Putamen (tissue), 1 donor: ENCODE measurements around the gene FMNL2.

Experiments
- DNase-seq: peaks from one replicate; pipeline ENCODE4 v3.0.0-alpha.2; 2016; ENCODE audit warnings: low spot score

FMNL2 gene

GRCh38 chr2:152617456-152618192, 282.6 kb downstream of the FMNL2 start:
- DNase-seq = no peak

- no peak for DNase-seq
Observed at GRCh38 chr2:152618193-152618564, 283.2 kb downstream of the FMNL2 start.

- no peak for DNase-seq
Observed at GRCh38 chr2:152620208-152620607, 285.2 kb downstream of the FMNL2 start.

- DNase-seq = no peak
Observed at GRCh38 chr2:152620985-152621384, 286.0 kb downstream of the FMNL2 start.

GRCh38 chr2:152622219-152622618, 287.2 kb downstream of the FMNL2 start:
- DNase-seq = no peak

GRCh38 chr2:152623076-152623740, 288.2 kb downstream of the FMNL2 start:
- no peak for DNase-seq

GRCh38 chr2:152623775-152624174, 288.8 kb downstream of the FMNL2 start:
- no peak for DNase-seq

GRCh38 chr2:152624805-152625204, 289.8 kb downstream of the FMNL2 start:
- no peak for DNase-seq

GRCh38 chr2:152626911-152627339, 292.0 kb downstream of the FMNL2 start:
- DNase-seq = no peak

- peak; percentile 56 for DNase-seq
Observed at GRCh38 chr2:152627351-152627957, 292.5 kb downstream of the FMNL2 start.

GRCh38 chr2:152629202-152629601, 294.2 kb downstream of the FMNL2 start:
- no peak for DNase-seq

GRCh38 chr2:152630466-152630865, 295.5 kb downstream of the FMNL2 start:
- no peak for DNase-seq

GRCh38 chr2:152632736-152633135, 297.8 kb downstream of the FMNL2 start:
- no peak for DNase-seq

GRCh38 chr2:152635635-152636298, 300.8 kb downstream of the FMNL2 start:
- no peak for DNase-seq

- DNase-seq = no peak
Observed at GRCh38 chr2:152637251-152637650, 302.3 kb downstream of the FMNL2 start.

- no peak for DNase-seq
Observed at GRCh38 chr2:152638056-152638455, 303.1 kb downstream of the FMNL2 start.

- no peak for DNase-seq
Observed at GRCh38 chr2:152638590-152638989, 303.6 kb downstream of the FMNL2 start.

- no peak for DNase-seq
Observed at GRCh38 chr2:152644189-152644873, 309.4 kb downstream of the FMNL2 start.

GRCh38 chr2:152646264-152646663, 311.3 kb downstream of the FMNL2 start:
- no peak for DNase-seq

GRCh38 chr2:152646775-152647174, 311.8 kb downstream of the FMNL2 start:
- DNase-seq = peak; percentile 60

- no peak for DNase-seq
Observed at GRCh38 chr2:152647552-152647951, 312.6 kb downstream of the FMNL2 start.

GRCh38 chr2:152648336-152648735, 313.4 kb downstream of the FMNL2 start:
- no peak for DNase-seq
